ENCODE results near the gene AVEN.

The AVEN gene

GRCh38 chr15:33844597-33844996 is 194.4 kb downstream of the AVEN start:
- TF ChIP-seq CTCF (IDR thresholded peaks at IDR 0.05; ENCODE audit: low read length) (no peak), EZH2 (IDR thresholded peaks at IDR 0.05; ENCODE audit: borderline replicate concordance, low read length) (no peak)
- no peak overlapping the region for H3K4me2 ChIP-seq (ENCODE audit: low read length)

DNA sequence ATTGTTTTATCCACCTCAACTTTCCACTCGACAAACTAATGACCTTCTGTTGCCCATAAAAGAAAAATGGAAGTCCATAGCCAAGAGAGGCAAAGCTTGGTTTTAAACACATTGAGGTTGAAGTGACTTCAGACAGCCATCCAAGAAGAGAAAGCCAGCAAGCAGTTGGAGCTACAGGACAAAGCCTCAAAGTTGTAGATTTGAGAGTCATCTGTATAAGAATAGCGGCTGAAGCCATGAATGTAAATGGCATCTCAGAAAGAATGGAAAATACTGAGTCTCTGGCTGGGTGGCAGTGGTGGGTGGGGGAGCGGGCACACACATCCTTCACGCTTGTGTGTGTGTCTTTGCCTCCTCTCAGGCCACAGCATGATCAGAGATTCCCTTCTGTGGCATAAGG is 194.8 kb downstream of the AVEN start:
- Histone ChIP-seq H3K4me1 (ENCODE audit: insufficient read depth, low read length, severe bottlenecking) (no peaks in the 10 kb centered on the region), H3K9ac (ENCODE audit: low read length) (no peak overlapping the region), H3K27me3 (ENCODE audit: insufficient read depth, low read length) (no peaks in the 10 kb centered on the region), H3K9me3 (ENCODE audit: low read length) (no peaks in the 10 kb centered on the region), H4K20me1 (ENCODE audit: insufficient read depth, low read length) (no peaks in the 10 kb centered on the region), H3K9me2 (ENCODE audit: low read depth, low read length) (no peaks in the 10 kb centered on the region), H3K36me3 (ENCODE audit: insufficient read depth, low read length) (no peaks in the 10 kb centered on the region), H3K79me2 (ENCODE audit: insufficient read depth, low read length) (no peaks in the 10 kb centered on the region), H3K4me2 (ENCODE audit: low read length) (no peak overlapping the region), H3K4me3 (ENCODE audit: low read depth, low read length, poor library complexity, severe bottlenecking) (no peak overlapping the region), H2AFZ (ENCODE audit: low read length) (no peak overlapping the region), H3K27ac (ENCODE audit: low read depth, low read length, poor library complexity, severe bottlenecking) (no peak overlapping the region), H3F3A (ENCODE audit: insufficient read depth, low read length) (no peaks in the 10 kb centered on the region)
- TF ChIP-seq EZH2 (IDR thresholded peaks at IDR 0.05; ENCODE audit: borderline replicate concordance, low read length) (no peak), CTCF (IDR thresholded peaks at IDR 0.05; ENCODE audit: low read length) (no peak)

More at GRCh38 chr15:33844597-33844996, 194.4 kb downstream of the AVEN start:
- no peak overlapping the region for H2AFZ ChIP-seq (ENCODE audit: low read length)
- H4K20me1 ChIP-seq (ENCODE audit: insufficient read depth, low read length) = no peaks in the 10 kb centered on the region
- H3K4me3 ChIP-seq (ENCODE audit: low read depth, low read length, poor library complexity, severe bottlenecking) = no peak overlapping the region
- no peaks in the 10 kb centered on the region for H3K4me1 ChIP-seq (ENCODE audit: insufficient read depth, low read length, severe bottlenecking)
- H3K9me2 ChIP-seq (ENCODE audit: low read depth, low read length) = no peaks in the 10 kb centered on the region
- H3K79me2 ChIP-seq (ENCODE audit: insufficient read depth, low read length) = no peaks in the 10 kb centered on the region
- H3K27ac ChIP-seq (ENCODE audit: low read depth, low read length, poor library complexity, severe bottlenecking) = no peak overlapping the region
- no peaks in the 10 kb centered on the region for H3K27me3 ChIP-seq (ENCODE audit: insufficient read depth, low read length)
- no peaks in the 10 kb centered on the region for H3K36me3 ChIP-seq (ENCODE audit: insufficient read depth, low read length)
- no peaks in the 10 kb centered on the region for H3F3A ChIP-seq (ENCODE audit: insufficient read depth, low read length)
- H3K9me3 ChIP-seq (ENCODE audit: low read length) = no peaks in the 10 kb centered on the region
- no peak overlapping the region for H3K9ac ChIP-seq (ENCODE audit: low read length)

GRCh38 chr15:33840615-33841014 is 198.4 kb downstream of the AVEN start:
- H3K4me1 ChIP-seq (ENCODE audit: insufficient read depth, low read length, severe bottlenecking) = no peaks in the 10 kb centered on the region
- no peak overlapping the region for H2AFZ ChIP-seq (ENCODE audit: low read length)
- H3K9ac ChIP-seq (ENCODE audit: low read length) = no peak overlapping the region
- H3K27ac ChIP-seq (ENCODE audit: low read depth, low read length, poor library complexity, severe bottlenecking) = no peak overlapping the region
- no peak overlapping the region for H3K4me3 ChIP-seq (ENCODE audit: low read depth, low read length, poor library complexity, severe bottlenecking)
- no peaks in the 10 kb centered on the region for H3K79me2 ChIP-seq (ENCODE audit: insufficient read depth, low read length)
- no peaks in the 10 kb centered on the region for H3K9me3 ChIP-seq (ENCODE audit: low read length)
- TF ChIP-seq CTCF (IDR thresholded peaks at IDR 0.05; ENCODE audit: low read length) (no peak), EZH2 (IDR thresholded peaks at IDR 0.05; ENCODE audit: borderline replicate concordance, low read length) (no peak)
- H3K36me3 ChIP-seq (ENCODE audit: insufficient read depth, low read length) = no peaks in the 10 kb centered on the region
- no peaks in the 10 kb centered on the region for H3K9me2 ChIP-seq (ENCODE audit: low read depth, low read length)
- no peaks in the 10 kb centered on the region for H3F3A ChIP-seq (ENCODE audit: insufficient read depth, low read length)
- H3K4me2 ChIP-seq (ENCODE audit: low read length) = no peak overlapping the region
- H4K20me1 ChIP-seq (ENCODE audit: insufficient read depth, low read length) = no peaks in the 10 kb centered on the region
- no peaks in the 10 kb centered on the region for H3K27me3 ChIP-seq (ENCODE audit: insufficient read depth, low read length)

Data from OCI-LY1 (cell line).